GM20431 (cell line): ENCODE results near the gene IL12RB2.

ENCODE experiments used
- in situ Hi-C: fragments of 300-500 bp; cut with MseI, MboI; formaldehyde crosslinking; loops from one replicate; pipeline ENCODE4 v1.15.0; 2020; ENCODE audit warnings: low sequenced_read_pairs; ENCODE audit not compliant: unreplicated experiment

IL12RB2 gene

GRCh38 chr1:67346982-67347381 lies 39.3 kb downstream of the IL12RB2 start:
- in situ Hi-C loops: no loop called here

GRCh38 chr1:67347688-67348472 lies 40.2 kb downstream of the IL12RB2 start:
- in situ Hi-C loops: no loop called here

- in situ Hi-C loops: no loop called here
Measured at GRCh38 chr1:67348586-67349252, 41.0 kb downstream of the IL12RB2 start.

GRCh38 chr1:67350783-67351182 lies 43.1 kb downstream of the IL12RB2 start:
- in situ Hi-C loops: no loop called here

- in situ Hi-C loops: no loop called here
Measured at GRCh38 chr1:67352211-67352610, 44.5 kb downstream of the IL12RB2 start.

- in situ Hi-C loops: no loop called here
Measured at GRCh38 chr1:67355745-67356424, 48.2 kb downstream of the IL12RB2 start.

- in situ Hi-C loops: no loop called here
Measured at GRCh38 chr1:67359592-67359991, 51.9 kb downstream of the IL12RB2 start.

GRCh38 chr1:67361641-67362040 lies 54.0 kb downstream of the IL12RB2 start:
- in situ Hi-C loops: no loop called here

GRCh38 chr1:67367370-67368045 lies 59.8 kb downstream of the IL12RB2 start:
- in situ Hi-C loops: no loop called here

- in situ Hi-C loops: no loop called here
Measured at GRCh38 chr1:67368046-67368514, 60.4 kb downstream of the IL12RB2 start.

GRCh38 chr1:67371043-67371442 lies 63.4 kb downstream of the IL12RB2 start:
- in situ Hi-C loops: no loop called here

GRCh38 chr1:67371681-67372080 lies 64.0 kb downstream of the IL12RB2 start:
- in situ Hi-C loops: no loop called here

GRCh38 chr1:67372136-67372535 lies 64.5 kb downstream of the IL12RB2 start:
- in situ Hi-C loops: no loop called here

- in situ Hi-C loops: no loop called here
Measured at GRCh38 chr1:67372898-67373297, 65.2 kb downstream of the IL12RB2 start.

GRCh38 chr1:67376381-67376780 lies 68.7 kb downstream of the IL12RB2 start:
- in situ Hi-C loops: no loop called here

- in situ Hi-C loops: no loop called here
Measured at GRCh38 chr1:67377253-67377652, 69.6 kb downstream of the IL12RB2 start.

GRCh38 chr1:67381154-67381553 lies 73.5 kb downstream of the IL12RB2 start:
- in situ Hi-C loops: no loop called here

- in situ Hi-C loops: no loop called here
Measured at GRCh38 chr1:67382292-67382691, 74.6 kb downstream of the IL12RB2 start.

GRCh38 chr1:67383999-67384638 lies 76.4 kb downstream of the IL12RB2 start:
- in situ Hi-C loops: no loop called here
